ENCODE results near the gene FAM114A1.
"Not testable (repeated sequence)": the region's sequence is repeated elsewhere in the genome, so short reads cannot be mapped to it uniquely, and the experiment has no call there.

The FAM114A1 gene

GRCh38 chr4:38931125-38931524 lies 63.5 kb downstream of the FAM114A1 start:
- DNase-seq (ENCODE audit: low read depth in 3 of 3): no peak

GRCh38 chr4:38935391-38936073 lies 67.9 kb downstream of the FAM114A1 start:
- no peak for DNase-seq (ENCODE audit: low read depth in 3 of 3)

GRCh38 chr4:38939165-38939564 lies 71.6 kb downstream of the FAM114A1 start:
- DNase-seq (ENCODE audit: low read depth in 3 of 3): no peak

GRCh38 chr4:38940476-38940875 lies 72.9 kb downstream of the FAM114A1 start:
- DNase-seq (ENCODE audit: low read depth in 3 of 3): no peak

GRCh38 chr4:38941906-38942305 lies 74.3 kb downstream of the FAM114A1 start:
- not testable (repeated sequence) for DNase-seq (ENCODE audit: low read depth in 3 of 3)

- DNase-seq (ENCODE audit: low read depth in 3 of 3): no peak
Observed at GRCh38 chr4:38943343-38943742, 75.7 kb downstream of the FAM114A1 start.

GRCh38 chr4:38944440-38944839 lies 76.8 kb downstream of the FAM114A1 start:
- no peak for DNase-seq (ENCODE audit: low read depth in 3 of 3)

GRCh38 chr4:38946919-38947318 lies 79.3 kb downstream of the FAM114A1 start:
- no peak for DNase-seq (ENCODE audit: low read depth in 3 of 3)

- no peak for DNase-seq (ENCODE audit: low read depth in 3 of 3)
Observed at GRCh38 chr4:38948551-38948950, 80.9 kb downstream of the FAM114A1 start.

- no peak for DNase-seq (ENCODE audit: low read depth in 3 of 3)
Observed at GRCh38 chr4:38949411-38950051, 81.9 kb downstream of the FAM114A1 start.

GRCh38 chr4:38950159-38950558 lies 82.6 kb downstream of the FAM114A1 start:
- no peak for DNase-seq (ENCODE audit: low read depth in 3 of 3)

GRCh38 chr4:38950734-38951133 lies 83.1 kb downstream of the FAM114A1 start:
- no peak for DNase-seq (ENCODE audit: low read depth in 3 of 3)

GRCh38 chr4:38951598-38951997 lies 84.0 kb downstream of the FAM114A1 start:
- no peak for DNase-seq (ENCODE audit: low read depth in 3 of 3)

GRCh38 chr4:38952017-38952416 lies 84.4 kb downstream of the FAM114A1 start:
- DNase-seq (ENCODE audit: low read depth in 3 of 3): no peak

GRCh38 chr4:38954727-38955126 lies 87.1 kb downstream of the FAM114A1 start:
- DNase-seq (ENCODE audit: low read depth in 3 of 3): no peak

- DNase-seq (ENCODE audit: low read depth in 3 of 3): no peak
Observed at GRCh38 chr4:38955957-38956356, 88.4 kb downstream of the FAM114A1 start.

GRCh38 chr4:38957261-38957815 lies 89.7 kb downstream of the FAM114A1 start:
- DNase-seq (ENCODE audit: low read depth in 3 of 3): no peak

- DNase-seq (ENCODE audit: low read depth in 3 of 3): no peak
Observed at GRCh38 chr4:38957893-38958292, 90.3 kb downstream of the FAM114A1 start.

GRCh38 chr4:38958453-38959190 lies 91.0 kb downstream of the FAM114A1 start:
- DNase-seq (ENCODE audit: low read depth in 3 of 3): no peak

- DNase-seq (ENCODE audit: low read depth in 3 of 3): not testable (repeated sequence)
Observed at GRCh38 chr4:38959248-38959647, 91.6 kb downstream of the FAM114A1 start.

- DNase-seq (ENCODE audit: low read depth in 3 of 3): no peak
Observed at GRCh38 chr4:38964942-38965775, 97.6 kb downstream of the FAM114A1 start.

GRCh38 chr4:38965866-38966265 lies 98.3 kb downstream of the FAM114A1 start:
- DNase-seq (ENCODE audit: low read depth in 3 of 3): no peak

All from stimulated activated CD4-positive, alpha-beta T cell treated with anti-CD3 and anti-CD28 coated beads, TNF-alpha, amount 100 ng/mL, for 24 hours (primary cell).